ENCODE measurements around the gene PPA2.
A peak's percentile ranks its signal among the peaks of the same experiment; 100 is the strongest.
"Not testable (repeated sequence)": the region's sequence is repeated elsewhere in the genome, so short reads cannot be mapped to it uniquely, and the experiment has no call there.

The PPA2 gene

DNA sequence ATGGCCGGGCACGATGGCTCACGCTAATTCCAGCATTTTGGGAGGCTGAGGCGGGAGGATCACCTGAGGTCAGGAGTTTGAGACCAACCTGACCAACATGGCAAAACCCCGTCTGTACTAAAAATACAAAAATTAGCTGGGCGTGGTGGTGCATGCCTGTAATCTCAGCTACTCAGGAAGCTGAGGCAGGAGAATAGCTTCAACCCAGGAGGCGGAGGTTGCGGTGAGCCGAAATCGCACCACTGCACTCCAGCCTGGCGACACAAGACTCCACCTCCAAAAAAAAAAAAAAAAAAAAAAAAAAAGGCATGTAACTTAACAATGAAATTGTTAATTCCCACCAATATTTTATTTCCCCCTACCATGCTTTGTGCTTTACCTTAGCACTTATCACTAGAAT lies 15.3 kb downstream of the PPA2 start:
- not testable (repeated sequence) for DNase-seq (ENCODE audit: low spot score)

DNA sequence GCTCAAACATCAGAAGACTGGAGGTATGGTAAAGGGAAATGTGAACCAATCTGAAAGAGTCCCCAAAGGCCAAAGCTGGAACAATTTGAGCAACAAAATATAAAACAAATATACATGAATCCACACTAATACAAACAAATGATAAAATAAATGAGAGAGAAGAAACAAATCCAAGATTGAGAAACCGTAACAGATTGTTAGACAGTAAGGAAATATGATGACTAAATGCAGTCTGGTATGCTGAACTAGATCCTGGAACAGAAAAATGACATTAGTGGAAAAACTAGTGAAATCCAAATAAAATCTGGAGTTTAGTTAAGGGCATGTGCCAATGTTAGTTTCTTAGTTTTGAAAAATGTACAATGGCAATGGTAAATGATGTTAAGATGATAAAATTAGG lies 15.9 kb downstream of the PPA2 start:
- no peak for DNase-seq (ENCODE audit: low spot score)

DNA sequence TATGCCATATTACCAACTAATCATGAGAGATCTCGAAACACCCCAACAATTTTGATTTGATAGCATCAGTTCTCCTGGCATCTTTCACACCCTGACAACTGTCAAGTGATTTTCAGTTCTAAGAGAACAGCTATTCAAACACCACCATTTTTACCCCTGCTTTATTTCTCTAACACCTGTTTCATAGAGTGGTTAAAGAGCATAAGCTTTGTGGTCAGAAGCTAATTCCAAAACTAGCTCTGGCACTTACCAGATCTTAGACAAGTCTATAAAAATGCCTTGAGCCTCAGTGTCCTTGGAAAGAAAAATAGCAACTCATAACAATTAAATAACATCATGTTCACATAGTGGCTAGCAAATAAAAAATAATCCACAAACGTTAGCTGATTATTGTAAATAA lies 17.9 kb downstream of the PPA2 start:
- no peak for DNase-seq (ENCODE audit: low spot score)

DNA sequence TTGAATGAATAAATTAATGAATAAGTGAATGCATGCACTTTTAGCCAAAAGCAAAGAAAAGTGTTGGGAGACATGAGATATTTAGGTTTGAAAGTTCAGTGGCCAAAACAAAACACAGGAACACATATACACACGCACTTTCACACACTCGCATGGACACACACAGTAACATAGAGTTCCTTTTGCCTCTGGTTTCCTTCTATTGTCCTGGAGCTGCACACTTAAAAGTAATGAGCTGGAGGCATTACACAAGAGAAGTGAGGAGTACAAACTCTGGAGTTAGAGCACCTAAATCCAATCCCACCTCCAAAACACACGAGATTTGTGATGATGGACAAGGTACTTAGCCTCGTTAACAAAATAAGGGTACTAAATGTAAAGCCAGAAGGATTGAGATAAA lies 18.7 kb downstream of the PPA2 start:
- DNase-seq (ENCODE audit: low spot score) = no peak

DNA sequence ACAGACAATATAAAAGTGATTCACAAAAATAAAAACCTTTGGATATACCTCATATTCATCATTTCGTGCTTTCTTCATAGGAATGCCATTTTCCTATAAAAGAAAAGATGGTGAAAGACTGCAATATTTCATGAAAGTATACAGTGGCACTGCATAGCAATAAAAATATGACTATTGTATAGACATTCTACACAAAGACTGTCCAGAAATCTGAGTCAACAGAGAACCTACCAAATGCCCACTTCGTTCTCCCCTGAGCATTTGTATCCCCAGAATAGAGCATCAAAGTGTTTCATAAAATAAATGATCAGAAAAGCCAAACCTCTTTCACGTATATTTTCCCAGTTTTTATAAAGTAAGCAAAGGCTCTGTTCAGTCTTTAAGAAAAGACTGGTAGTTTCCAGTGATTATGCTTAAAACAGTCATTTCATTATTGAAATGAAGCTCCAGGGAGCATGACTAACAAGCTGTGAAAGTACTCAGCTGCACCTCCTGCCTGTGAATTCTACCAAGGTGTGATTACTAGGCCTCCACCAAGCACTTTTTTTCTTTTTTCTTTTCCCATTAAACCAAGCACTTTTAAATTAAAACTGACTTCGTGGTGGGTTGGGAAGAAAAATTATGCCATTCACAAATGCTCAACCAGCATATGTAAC lies 20.2 kb downstream of the PPA2 start:
- DNase-seq (ENCODE audit: low spot score) = no peak

DNA sequence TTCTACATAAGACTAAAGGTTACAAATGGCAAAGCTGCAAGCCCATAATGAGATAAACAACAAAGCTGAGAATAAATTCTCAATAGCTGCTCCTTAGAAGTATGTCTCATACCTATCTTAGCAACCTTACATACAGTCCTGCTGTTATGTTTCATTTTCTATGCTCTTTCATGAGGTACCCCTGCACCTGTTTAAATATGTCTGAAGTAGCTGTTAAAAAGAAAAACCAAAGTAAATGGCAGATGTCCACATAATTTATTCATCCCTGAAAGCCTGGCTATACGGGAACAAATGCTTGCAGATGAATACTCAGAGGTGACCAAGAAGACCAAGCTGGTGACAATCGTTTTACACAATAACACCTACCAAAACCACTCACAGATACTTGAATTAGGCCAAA lies 22.5 kb downstream of the PPA2 start:
- no peak for DNase-seq (ENCODE audit: low spot score)

DNA sequence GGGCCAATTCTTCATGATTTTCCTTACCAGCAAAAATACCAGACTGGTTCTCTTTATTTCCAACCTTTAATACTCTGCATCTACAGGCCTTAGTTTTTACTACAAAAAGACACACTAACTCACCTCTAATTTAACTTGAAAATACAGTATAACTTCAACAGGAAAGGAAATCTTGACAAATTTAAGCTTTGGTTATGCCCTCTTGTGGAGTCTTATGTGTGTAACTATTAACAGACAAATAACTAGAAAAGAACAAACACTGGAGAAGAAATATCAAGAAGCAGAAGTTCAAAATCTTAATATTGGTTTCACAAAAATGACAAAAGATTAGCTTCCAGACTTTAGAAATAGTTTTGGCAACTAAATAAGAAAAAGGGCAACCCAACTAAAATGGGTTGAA lies 33.0 kb downstream of the PPA2 start:
- DNase-seq (ENCODE audit: low spot score) = no peak

DNA sequence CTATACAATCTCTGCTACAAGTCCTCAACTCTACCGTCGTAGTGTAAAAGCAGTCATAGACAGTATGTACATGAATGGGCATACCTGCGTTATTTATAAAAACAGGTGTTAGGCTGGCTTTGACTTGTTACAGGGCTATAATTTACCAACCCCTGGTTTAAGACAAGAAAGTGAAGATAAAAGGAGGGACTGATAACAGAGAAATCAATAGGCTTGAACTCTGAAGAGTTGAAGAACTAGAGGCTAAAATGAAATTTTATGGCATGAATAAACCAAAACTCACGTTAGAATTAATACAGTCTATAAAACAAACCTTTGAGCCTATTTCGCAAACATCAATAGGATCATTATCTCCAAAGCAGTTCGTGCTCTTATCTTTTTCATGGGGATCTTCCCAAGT lies 36.2 kb downstream of the PPA2 start:
- DNase-seq (ENCODE audit: low spot score) = no peak

DNA sequence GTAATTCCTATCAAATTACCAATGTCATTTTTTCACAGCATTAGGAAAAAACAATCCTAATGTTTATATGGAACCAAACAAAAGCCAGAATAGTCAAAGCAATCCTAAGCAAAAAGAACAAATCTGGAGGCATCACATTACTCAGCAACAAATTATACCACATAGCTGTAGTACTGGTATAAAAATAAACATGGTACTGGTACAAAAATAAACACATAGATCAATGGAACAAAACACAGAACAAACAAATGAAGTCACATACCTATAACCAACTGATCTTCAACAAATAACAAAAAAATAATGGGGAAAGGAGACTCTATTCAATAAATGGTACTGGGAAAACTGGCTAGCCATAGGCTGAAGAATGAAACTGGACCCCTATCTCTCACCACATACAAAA lies 37.4 kb downstream of the PPA2 start:
- DNase-seq (ENCODE audit: low spot score) = no peak

DNA sequence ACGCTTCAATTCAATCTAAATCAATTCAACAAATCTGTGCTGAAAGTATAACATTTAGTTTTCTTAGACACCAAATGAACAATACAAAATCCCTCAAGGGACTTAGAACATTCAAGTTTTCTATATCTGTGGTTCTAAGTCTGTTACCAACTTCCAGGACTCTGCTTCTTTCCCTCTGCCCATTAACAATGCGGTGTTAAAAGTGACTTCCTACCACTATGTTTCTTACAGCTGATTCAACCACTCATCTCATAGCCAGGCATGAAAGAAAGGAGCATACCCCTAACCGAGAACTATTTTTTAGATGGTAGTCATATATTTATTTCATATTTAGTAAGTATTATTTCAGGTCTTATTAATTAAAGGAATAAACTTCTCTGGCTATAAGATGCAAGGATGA lies 38.9 kb downstream of the PPA2 start:
- no peak for DNase-seq (ENCODE audit: low spot score)

DNA sequence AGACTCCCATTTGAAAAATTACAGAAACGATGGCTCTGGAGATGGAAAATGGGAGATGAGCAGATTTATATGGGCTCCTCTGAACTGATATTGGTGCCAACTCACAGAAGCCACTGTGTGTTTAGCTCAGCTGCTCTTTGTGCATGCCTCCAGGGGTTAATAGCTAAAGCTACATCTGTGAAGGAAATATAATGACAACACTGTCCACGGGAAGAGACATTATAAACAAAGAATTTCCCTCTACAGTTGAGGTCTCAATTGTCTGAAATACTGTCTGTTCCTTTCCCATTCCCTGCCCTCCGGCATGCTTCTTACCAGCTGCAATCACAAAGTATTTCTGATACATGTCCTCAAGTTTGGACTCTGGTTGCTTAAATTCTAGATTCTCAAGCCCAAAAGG lies 40.4 kb downstream of the PPA2 start:
- DNase-seq (ENCODE audit: low spot score) = no peak

DNA sequence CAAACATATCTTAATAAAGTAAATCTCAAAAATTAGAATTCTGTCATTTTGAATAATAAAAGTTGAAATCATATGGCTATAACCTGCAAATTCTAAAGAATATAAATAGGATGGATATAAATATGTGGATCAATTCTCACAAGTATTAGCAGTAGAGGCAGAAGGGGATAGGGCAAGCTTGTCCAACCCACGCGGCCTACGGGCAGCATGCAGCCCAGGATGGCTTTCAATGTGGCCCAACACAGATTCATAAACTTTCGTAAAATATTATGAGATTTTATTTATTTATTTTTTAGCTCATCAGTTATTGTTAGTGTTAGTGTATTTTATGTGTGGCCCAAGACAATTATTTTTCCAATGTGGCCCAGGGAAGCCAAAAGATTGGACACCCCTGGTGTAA lies 41.4 kb downstream of the PPA2 start:
- no peak for DNase-seq (ENCODE audit: low spot score)

DNA sequence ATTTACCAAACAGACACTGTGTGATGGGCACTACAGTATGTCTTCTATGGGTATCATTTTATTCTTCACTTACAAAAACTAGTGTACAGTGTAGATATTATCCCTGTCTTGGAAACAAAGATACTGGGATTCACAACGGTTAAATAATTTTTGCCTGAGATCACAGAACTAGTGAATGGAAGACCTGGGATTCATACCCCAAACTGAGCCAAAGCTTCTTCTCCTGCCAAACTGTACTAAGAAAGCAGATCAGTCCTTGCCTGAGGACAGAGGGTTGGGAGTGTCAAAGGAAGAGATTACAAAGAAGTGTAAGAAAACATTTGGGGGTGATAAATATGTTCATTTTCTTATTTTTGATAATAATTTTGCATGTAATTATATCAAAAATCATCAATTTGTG lies 43.1 kb downstream of the PPA2 start:
- no peak for DNase-seq (ENCODE audit: low spot score)

DNA sequence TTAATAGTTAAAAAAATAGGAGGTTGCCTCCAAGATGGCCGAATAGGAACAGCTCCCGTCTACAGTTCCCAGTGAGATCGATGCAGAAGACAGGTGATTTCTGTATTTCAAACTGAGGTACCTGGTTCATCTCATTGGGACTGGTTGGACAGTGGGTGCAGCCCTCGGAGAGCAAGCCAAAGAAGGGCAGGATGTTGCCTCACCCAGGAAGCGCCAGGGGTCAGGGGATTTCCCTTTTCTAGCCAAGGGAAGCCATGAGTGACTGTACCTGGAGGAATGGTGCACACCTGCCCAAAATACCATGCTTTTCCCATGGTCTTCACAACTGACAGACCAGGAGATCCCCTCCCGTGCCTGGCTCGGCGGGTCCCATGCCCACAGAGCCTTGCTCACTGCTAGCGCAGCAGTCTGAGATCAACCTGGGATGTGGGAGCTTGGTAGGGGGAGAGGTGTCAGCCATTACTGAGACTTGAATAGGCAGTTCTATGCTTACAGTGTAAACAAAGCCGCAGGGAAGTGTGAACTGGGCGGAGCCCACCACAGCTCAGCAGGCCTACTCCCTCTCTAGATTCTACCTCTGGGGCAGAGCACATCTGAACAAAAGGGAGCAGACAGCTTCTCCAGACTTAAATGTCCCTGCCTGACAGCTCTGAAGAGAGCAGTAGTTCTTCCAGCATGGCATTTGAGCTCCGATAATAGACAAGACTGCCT lies 47.5 kb downstream of the PPA2 start:
- no peak for DNase-seq (ENCODE audit: low spot score)

DNA sequence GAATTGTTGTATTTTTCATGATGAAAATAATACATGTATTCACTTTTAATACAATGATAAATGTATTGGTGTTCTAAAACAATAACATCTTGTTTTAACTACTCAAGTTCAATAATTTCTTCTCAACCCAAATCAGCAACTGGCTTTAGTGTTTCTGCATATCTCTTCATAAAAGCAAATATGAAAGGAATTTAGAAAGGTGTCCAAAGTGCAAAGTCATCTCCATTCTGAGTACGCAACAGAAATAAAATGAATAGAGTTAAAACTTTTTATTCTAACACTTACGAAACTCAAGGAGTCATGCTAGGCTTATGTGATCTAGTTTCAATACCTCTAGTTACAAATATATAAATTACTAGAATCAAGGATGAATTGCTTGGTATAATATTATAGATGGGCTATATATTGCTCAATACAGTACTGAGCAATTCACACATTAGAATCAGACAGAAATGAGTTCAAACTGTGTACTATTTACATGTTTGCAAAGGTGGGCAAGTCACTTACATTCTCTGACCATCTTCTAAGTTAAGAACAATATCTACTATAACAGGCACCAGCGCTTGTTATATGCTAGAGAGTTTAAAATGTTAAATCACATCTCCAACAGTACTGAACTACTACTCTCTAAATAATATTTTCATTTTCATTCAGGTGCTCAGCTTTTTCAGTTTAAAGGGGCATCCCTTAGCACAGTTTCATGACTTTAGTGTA lies 51.5 kb downstream of the PPA2 start:
- DNase-seq (ENCODE audit: low spot score) = no peak

DNA sequence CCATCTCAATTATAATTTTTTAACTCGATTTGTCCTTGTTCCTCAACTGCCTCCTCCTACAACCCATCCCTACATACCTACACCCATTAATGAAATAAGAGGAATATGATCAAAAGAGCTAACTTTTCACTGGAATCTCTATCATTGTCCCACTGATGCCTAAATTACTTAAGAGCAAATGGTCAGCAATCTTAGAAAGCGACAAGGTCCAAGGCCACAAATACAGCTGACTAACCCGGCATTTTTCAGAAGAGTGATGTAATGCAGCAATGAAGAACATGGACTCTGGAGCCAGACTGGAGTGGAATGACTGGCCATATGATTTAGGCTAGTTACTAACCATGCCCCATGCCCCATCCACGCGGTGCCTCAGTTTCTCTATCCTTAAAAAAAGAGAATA lies 56.2 kb downstream of the PPA2 start:
- DNase-seq (ENCODE audit: low spot score) = no peak

DNA sequence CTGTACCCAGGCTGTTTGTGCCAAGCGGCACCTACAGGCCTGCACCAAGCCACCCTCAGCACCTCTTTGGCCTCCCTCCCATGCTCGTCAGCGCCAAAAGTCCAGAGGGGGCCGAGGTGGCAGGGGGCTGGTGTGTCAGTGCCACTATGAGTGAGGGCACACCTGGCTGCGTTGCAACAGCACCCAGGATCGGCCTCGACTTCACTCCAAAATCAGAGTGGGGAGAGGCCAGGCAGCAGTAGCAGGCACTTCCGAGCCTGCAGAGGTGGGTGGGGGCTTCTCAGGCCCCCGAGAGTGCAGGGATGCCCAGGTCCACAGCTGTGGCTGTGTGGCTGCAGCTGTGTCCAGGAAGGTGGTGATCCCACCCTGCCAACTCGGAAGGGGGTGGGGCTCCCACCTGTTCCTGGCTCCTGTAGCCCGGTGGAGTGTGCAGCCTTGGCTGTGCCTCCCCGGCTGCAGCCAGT lies 58.5 kb downstream of the PPA2 start:
- DNase-seq (ENCODE audit: low spot score) = no peak

DNA sequence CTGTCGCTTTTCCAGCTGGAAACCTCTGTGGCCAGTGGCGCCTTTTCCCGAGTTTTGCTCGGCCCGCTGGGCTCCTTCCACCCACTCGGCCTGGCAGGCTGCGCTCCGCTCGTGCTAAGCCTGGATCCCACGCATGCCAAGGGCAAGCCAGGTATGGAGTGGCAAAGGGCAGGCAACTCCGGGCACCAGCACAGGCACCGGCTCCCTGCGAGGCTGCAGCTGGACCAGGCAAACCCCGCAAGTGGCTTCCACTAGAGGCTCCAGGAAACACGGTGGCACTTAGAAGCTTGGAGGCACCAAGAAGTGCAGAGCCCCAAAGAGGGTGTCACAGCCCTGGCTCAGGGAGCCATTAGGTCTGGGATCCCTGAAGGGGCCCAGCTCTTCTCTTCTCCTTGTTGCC lies 59.5 kb downstream of the PPA2 start:
- DNase-seq (ENCODE audit: low spot score) = no peak

DNA sequence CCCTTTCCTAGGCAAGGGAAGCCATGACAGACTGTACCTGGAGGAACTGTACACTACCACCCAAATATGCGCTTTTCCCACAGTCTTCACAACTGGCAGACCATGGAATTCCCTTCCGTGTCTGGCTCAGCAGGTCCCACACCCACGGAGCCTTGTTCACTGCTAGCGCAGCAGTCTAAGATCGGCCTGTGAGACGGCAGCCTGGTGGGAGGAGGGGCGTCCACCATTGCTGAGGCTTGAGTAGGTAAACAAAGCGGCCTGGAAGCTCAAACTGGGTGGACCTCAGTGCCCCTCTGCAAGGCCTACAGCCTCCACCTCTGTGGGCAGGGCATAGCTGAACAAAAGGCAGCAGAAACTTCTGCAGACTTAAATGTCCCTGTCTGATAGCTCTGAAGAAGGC lies 64.7 kb downstream of the PPA2 start:
- DNase-seq (ENCODE audit: low spot score) = not testable (repeated sequence)

DNA sequence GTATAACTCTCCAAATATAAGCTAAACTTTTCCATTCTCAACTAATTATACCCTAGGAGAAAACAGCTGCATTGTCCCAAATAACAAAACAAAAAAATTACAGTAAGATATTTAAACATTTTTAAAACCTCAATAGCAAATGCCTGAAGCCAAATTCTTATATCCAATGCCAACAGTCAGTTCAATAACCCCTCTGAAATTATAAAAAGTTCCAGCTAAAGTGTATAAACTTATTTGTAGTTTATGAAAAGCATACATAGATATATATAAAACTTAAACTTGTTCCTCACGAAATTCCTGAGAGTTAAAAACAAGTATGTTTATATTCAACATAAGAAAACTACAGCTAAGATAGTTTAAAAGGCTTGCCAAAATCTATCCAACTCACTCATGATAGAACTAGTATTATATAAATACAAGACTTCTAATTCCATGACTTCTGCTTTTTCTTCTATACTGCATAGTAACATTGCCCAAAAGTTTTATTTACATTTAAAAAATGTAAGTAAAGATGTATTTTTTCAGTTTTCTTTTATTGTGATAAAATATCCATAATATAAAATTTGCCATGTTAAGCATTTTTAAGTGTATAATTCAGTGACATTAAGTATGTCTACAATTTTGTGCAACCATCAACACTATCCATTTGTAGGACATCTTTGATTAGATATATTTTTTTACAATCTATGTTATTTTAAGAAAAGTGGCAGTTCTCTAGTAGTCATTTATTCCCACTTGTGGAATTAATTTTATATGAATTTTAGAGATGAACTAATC lies 72.8 kb downstream of the PPA2 start:
- no peak for DNase-seq (ENCODE audit: low spot score)

DNA sequence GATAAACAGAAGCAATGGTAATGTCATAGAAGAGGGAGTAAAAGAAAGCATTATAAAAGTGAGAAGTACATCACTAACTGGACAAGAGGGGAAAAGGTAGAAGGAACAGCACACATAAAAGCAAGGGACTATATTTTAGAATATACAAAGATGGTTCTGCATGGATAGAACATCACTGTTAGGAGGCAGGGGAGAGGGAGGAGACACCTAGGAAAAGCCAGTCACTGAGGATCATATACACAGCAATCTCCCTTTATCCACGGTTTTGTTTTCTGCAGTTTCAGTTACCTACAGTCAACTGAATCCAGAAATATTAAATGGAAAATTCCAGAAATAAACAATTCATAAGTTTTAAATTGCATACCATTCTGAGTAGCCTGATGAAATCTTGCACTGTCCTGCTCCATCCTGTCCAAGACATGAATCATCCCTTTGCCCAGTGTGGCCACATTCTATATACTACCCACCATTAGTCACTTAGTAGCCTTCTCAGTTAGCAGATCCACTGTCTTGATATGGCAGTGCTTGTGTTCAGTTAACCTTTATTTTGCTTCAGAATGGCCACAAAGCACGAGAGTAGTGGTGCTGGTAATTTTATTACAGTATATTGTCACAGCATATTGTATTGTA lies 74.2 kb downstream of the PPA2 start:
- DNase-seq (ENCODE audit: low spot score) = peak; percentile 34

DNA sequence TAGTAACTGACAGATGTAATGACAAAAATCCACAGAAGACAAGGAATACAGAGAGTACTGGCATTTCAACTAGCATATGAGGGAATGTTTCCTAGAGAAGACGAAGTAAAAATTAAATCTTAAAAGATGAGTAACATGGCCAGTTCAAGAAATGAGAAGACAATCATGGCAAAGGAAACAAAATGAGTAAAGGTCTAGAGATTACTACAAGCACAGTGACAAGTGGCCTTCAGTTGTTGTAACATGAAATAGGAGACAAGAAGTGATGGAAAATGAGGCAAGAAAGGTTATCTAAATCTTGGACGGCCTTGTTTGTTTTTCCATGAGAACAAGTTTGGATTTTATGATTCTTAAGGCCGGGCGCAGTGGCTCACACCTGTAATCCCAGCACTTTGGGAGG lies 81.0 kb downstream of the PPA2 start:
- DNase-seq (ENCODE audit: low spot score) = no peak
